Measurements from ENCODE around the gene ZNF350. TPM values are rescaled to one million over a fixed set of nuclear protein-coding genes. Genes with fewer than 3 reads are reported as not detected.

Gene ZNF350
- total RNA-seq = 3.0 and 4.0 TPM in 2 replicates

GRCh38 chr19:51986309-51987291 is at the start of gene ZNF350:
ZNF350 (minus strand) TSS chr19:51986840; CDS start chr19:51974360, 12,480 bp downstream.

GRCh38 chr19:52028027-52028779 is 41.6 kb upstream of the ZNF350 start, which contains the start of gene ZNF614:
ZNF614 (minus strand) TSS chr19:52028379; CDS start chr19:52025745, 2,634 bp downstream.

GRCh38 chr19:52007806-52008557 is 21.3 kb upstream of the ZNF350 start, which contains the start of gene ZNF615:
ZNF615 (minus strand) TSS chr19:52008211; CDS start chr19:52003711, 4,500 bp downstream.

GRCh38 chr19:51926784-51927741 is 59.6 kb downstream of the ZNF350 start, which contains the start of gene ZNF613:
ZNF613 (plus strand) TSS chr19:51927472; CDS start chr19:51936221, 8,749 bp downstream.

Other genes starting within 250 kb of the ZNF350 start
- 0.23 and 0.68 TPM in 2 replicates for gene FPR1, start 235.0 kb downstream of the ZNF350 start, total RNA-seq
- 0.09 TPM in 1 of 2 replicates, not detected in the other for gene FPR2, start 225.7 kb downstream of the ZNF350 start, total RNA-seq
- 0.23 TPM in 1 of 2 replicates, not detected in the other for gene FPR3, start 191.7 kb downstream of the ZNF350 start, total RNA-seq
- gene ZNF577, start 98.9 kb downstream of the ZNF350 start, total RNA-seq = 5.8 and 13.0 TPM in 2 replicates
- gene ZNF649, start 81.8 kb downstream of the ZNF350 start, total RNA-seq = 5.3 and 8.1 TPM in 2 replicates
- 2.4 and 2.8 TPM in 2 replicates for gene ZNF613, start 59.4 kb downstream of the ZNF350 start, total RNA-seq
- gene ZNF615, start 21.4 kb upstream of the ZNF350 start, total RNA-seq = 7.8 and 21.4 TPM in 2 replicates
- 6.0 and 8.9 TPM in 2 replicates for gene ZNF614, start 41.5 kb upstream of the ZNF350 start, total RNA-seq
- gene ZNF432, start 62.0 kb upstream of the ZNF350 start, total RNA-seq = 1.4 and 2.3 TPM in 2 replicates
- gene ZNF841, start 108.9 kb upstream of the ZNF350 start, total RNA-seq = 7.2 and 12.4 TPM in 2 replicates
- gene ZNF616, start 153.1 kb upstream of the ZNF350 start, total RNA-seq = 7.1 and 21.1 TPM in 2 replicates
- 3.1 and 10.3 TPM in 2 replicates for gene ZNF836, start 184.8 kb upstream of the ZNF350 start, total RNA-seq
- 154 and 195 TPM in 2 replicates for gene PPP2R1A, start 203.2 kb upstream of the ZNF350 start, total RNA-seq